ENCODE data around the gene OR9I1.

GRCh38 chr11:58135171-58135570, 9.8 kb upstream of the OR9I1 start:
- TF ChIP-seq CTCF (IDR thresholded peaks at IDR 0.05) (no peak), POLR2A (IDR thresholded peaks at IDR 0.05) (no peak)
